ENCODE data around the gene HSFY1. TPM values are rescaled to one million over a fixed set of nuclear protein-coding genes. Genes with fewer than 3 reads are reported as not detected.
"Not testable (repeated sequence)": the region's sequence is repeated elsewhere in the genome, so short reads cannot be mapped to it uniquely, and the experiment has no call there.

Gene HSFY1
- polyA plus RNA-seq (2013, experiment 1 of 2; ENCODE audit: insufficient read length): not detected
- not detected for polyA plus RNA-seq (2013, experiment 2 of 2; ENCODE audit: insufficient read length)

GRCh38 chrY:18546420-18546819 lies at the start of gene HSFY1:
Gene HSFY1, plus strand, starts transcription at chrY:18546720. Its CDS starts 68 bp downstream, at chrY:18546788.
- DNase-seq: not testable (repeated sequence)

GRCh38 chrY:18504266-18504665 lies 42.3 kb upstream of the HSFY1 start:
- DNase-seq: not testable (repeated sequence)

- not testable (repeated sequence) for DNase-seq
Measured at GRCh38 chrY:18530995-18531655, 15.4 kb upstream of the HSFY1 start.

- not testable (repeated sequence) for DNase-seq
Measured at GRCh38 chrY:18538952-18539351, 7.6 kb upstream of the HSFY1 start.

GRCh38 chrY:18553132-18553531 lies 6.6 kb downstream of the HSFY1 start:
- DNase-seq: not testable (repeated sequence)

- DNase-seq: not testable (repeated sequence)
Measured at GRCh38 chrY:18565915-18566314, 19.4 kb downstream of the HSFY1 start.
